A549 (cell line): ENCODE measurements around the gene PPP3CA. TPM values are rescaled to one million over a fixed set of nuclear protein-coding genes. Genes with fewer than 3 reads are reported as not detected.

ENCODE experiments used
- ATAC-seq, 2 experiments: fragments of 200-7000 bp in 1 of 2; fragments of >200 bp in 1 of 2; cut with Nextera tagmentation in 1 of 2; cut with Tn5 transposase in 1 of 2; 3 replicates each; pipeline versions ENCODE4 v1.8.0 to v1.9.1; 2018 to 2020; ENCODE audit warnings: mild to moderate bottlenecking in 1 of 2, moderate library complexity in 1 of 2
- CTCF ChIA-PET: fragments of 300-600 bp; sonication (Branson Sonifier 250); formaldehyde crosslinking; extraction: SDS; loops from one replicate; lab custom pipeline; 2021; ENCODE audit warnings: antibody characterized with exemption, inconsistent platforms; lab: Yijun Ruan, JAX
- POLR2A ChIA-PET: fragments of 350-600 bp; formaldehyde crosslinking; extraction: SDS; loops from one replicate; lab custom pipeline; 2021; ENCODE audit warnings: antibody characterized with exemption, inconsistent platforms; lab: Yijun Ruan, JAX
- DNase-seq, 2 experiments: peaks; one replicate each; pipeline versions ENCODE4 v3.0.0 to v3.0.0-alpha.2; 2011 to 2016; ENCODE audit warnings: low read depth in 1 of 2, low spot score in 1 of 2
- FAIRE-seq: peaks from 2 replicates; lab custom pipeline; 2011; peaks lifted over from hg19 to GRCh38; lab: Jason Lieb, UNC
- H3K27ac ChIP-seq, 2 experiments: fragments of >200 bp; sonication (Bioruptor Twin); formaldehyde crosslinking; 3 replicates each; pipeline ENCODE4 v1.5.1; 2016 to 2017
- H3K4me1 ChIP-seq: fragments of >200 bp; sonication (Bioruptor Twin); formaldehyde crosslinking; 3 replicates; pipeline ENCODE4 v1.6.1; 2016
- H3K4me2 ChIP-seq: fragments of >200 bp; sonication (Bioruptor Twin); formaldehyde crosslinking; 3 replicates; pipeline ENCODE4 v1.6.1; 2016
- H3K4me3 ChIP-seq: fragments of >200 bp; sonication (Bioruptor Twin); formaldehyde crosslinking; 3 replicates; pipeline ENCODE4 v1.5.1; 2016
- H3K9me3 ChIP-seq: fragments of >200 bp; sonication (Bioruptor Twin); formaldehyde crosslinking; 3 replicates; pipeline ENCODE4 v1.6.1; 2016
- BHLHE40 ChIP-seq: IDR thresholded peaks from 2 replicates; pipeline ENCODE4 v1.6.1; 2012; ENCODE audit warnings: low read depth, low read length, inconsistent platforms
- EHMT2 ChIP-seq: fragments of 200-600 bp; sonication (generic); IDR thresholded peaks from 2 replicates; pipeline ENCODE4 v1.6.1; 2016; ENCODE audit warnings: antibody characterized with exemption, low read depth, mild to moderate bottlenecking, moderate library complexity
- ELK1 ChIP-seq: fragments of 150-350 bp; IDR thresholded peaks from 2 replicates; pipeline ENCODE4 v1.6.1; 2014; ENCODE audit warnings: low read depth, mild to moderate bottlenecking, low read length
- FOSB ChIP-seq: fragments of 250-450 bp; sonication (Bioruptor Pico); IDR thresholded peaks from 2 replicates; pipeline ENCODE4 v1.5.0; 2020; ENCODE audit warnings: mild to moderate bottlenecking, moderate library complexity
- FOXS1 ChIP-seq: fragments of 250-450 bp; sonication (Bioruptor Pico); IDR thresholded peaks from 2 replicates; pipeline ENCODE4 v1.5.0; 2020; ENCODE audit warnings: mild to moderate bottlenecking, moderate library complexity
- HDAC2 ChIP-seq: fragments of 200-600 bp; sonication (generic); IDR thresholded peaks from 2 replicates; pipeline ENCODE4 v1.6.1; 2016
- HEYL ChIP-seq: fragments of 250-450 bp; sonication (Bioruptor Pico); IDR thresholded peaks from 2 replicates; pipeline ENCODE4 v1.8.0; 2021; ENCODE audit warnings: mild to moderate bottlenecking, moderate library complexity
- HOXA7 ChIP-seq: fragments of 250-450 bp; sonication (Bioruptor Pico); IDR thresholded peaks from 2 replicates; pipeline ENCODE4 v1.5.0; 2020; ENCODE audit warnings: mild to moderate bottlenecking, moderate library complexity
- NPAS2 ChIP-seq: fragments of 250-450 bp; sonication (Bioruptor Pico); IDR thresholded peaks from 2 replicates; pipeline ENCODE4 v1.8.0; 2022; ENCODE audit warnings: mild to moderate bottlenecking, moderate library complexity, borderline replicate concordance
- NR3C1 ChIP-seq: fragments of >200 bp; sonication (Bioruptor Twin); formaldehyde crosslinking; IDR thresholded peaks from 3 replicates; pipeline ENCODE4 v1.6.1; 2017
- RAD21 ChIP-seq, 2 experiments: fragments of >200 bp in 1 of 2; sonication (Bioruptor Twin) in 1 of 2; formaldehyde crosslinking in 1 of 2; IDR thresholded peaks in 1 of 2; conservative IDR thresholded peaks in 1 of 2; 2 replicates in 1 of 2; 3 replicates in 1 of 2; pipeline ENCODE4 v1.6.1; 2012 to 2018; ENCODE audit warnings: inconsistent platforms in 1 of 2
- RARB ChIP-seq: fragments of 250-450 bp; sonication (Bioruptor Pico); IDR thresholded peaks from 2 replicates; pipeline ENCODE4 v1.8.0; 2021; ENCODE audit warnings: mild to moderate bottlenecking, moderate library complexity
- RCOR1 ChIP-seq: fragments of 150-350 bp; IDR thresholded peaks from 2 replicates; pipeline ENCODE4 v1.6.1; 2014; ENCODE audit warnings: antibody characterized with exemption, low read length, low read depth
- REST ChIP-seq: fragments of 200-600 bp; sonication (generic); IDR thresholded peaks from 2 replicates; pipeline ENCODE4 v1.6.1; 2016; ENCODE audit warnings: antibody characterized with exemption, mild to moderate bottlenecking, moderate library complexity
- SMC3 ChIP-seq: fragments of >200 bp; sonication (Bioruptor Twin); formaldehyde crosslinking; IDR thresholded peaks from 3 replicates; pipeline ENCODE4 v1.6.1; 2018; ENCODE audit warnings: inconsistent platforms
- ZFP36 ChIP-seq: fragments of 450-650 bp; IDR thresholded peaks from 2 replicates; pipeline ENCODE4 v1.6.1; 2014; ENCODE audit warnings: borderline replicate concordance; ENCODE audit not compliant: partially characterized antibody
- WGBS: methylation state at CpG from one replicate; pipeline ENCODE4 v1.1.6; 2017; ENCODE audit errors: missing lambda C conversion rate; 5-methylcytosine and 5-hydroxymethylcytosine counted together
- polyA plus RNA-seq, 4 experiments: library from polyadenylated mRNA; depleted of rRNA in 3 of 4; stranded (reverse); fragments of >200 nt; fragmentation: RNase III in 1 of 4; extraction: RNeasy Plus Mini Kit Qiagen cat#74134 plus additional on column Dnase treatment in 1 of 4; gene quantifications; 2 replicates in 3 of 4; 3 replicates in 1 of 4; pipeline ENCODE4 v1.2.3, GENCODE V29; 2011 to 2017

The PPP3CA gene
- polyA plus RNA-seq, 2 of the 4 experiments (the other 2 are of a cell fraction): 21.4 to 42.4 TPM

GRCh38 chr4:101140228-101140627, 207.1 kb downstream of the PPP3CA start:
- H3K4me1 ChIP-seq: peaks cover 32% of the 10 kb centered on the region
- TF ChIP-seq FOSB (CRISPR knock-in tag) (no peak), HOXA7 (CRISPR knock-in tag) (no peak), BHLHE40 (no peak), EHMT2 (no peak), ELK1 (no peak), RCOR1 (no peak), SMC3 (no peak), RAD21 (conservative IDR thresholded peaks at IDR 0.05 in 1 of 2, IDR thresholded peaks at IDR 0.05 in 1 of 2) (no peak), HEYL (CRISPR knock-in tag) (no peak)
- H3K27ac ChIP-seq: no peak overlapping the region
- no peak overlapping the region for H3K4me3 ChIP-seq
- ATAC-seq (peak in 1 of 2 experiments; percentile 75; a peak in 3 of 6 replicates), DNase-seq (peak in 1 of 2 experiments; percentile 29), FAIRE-seq (no peak)
- 0 out of 3 replicates have a peak overlapping the region, but pooled peaks have one; percentile 2 for H3K4me2 ChIP-seq
- no peaks in the 10 kb centered on the region for H3K9me3 ChIP-seq
- CTCF ChIA-PET: no interaction called here
- POLR2A ChIA-PET: no interaction called here

- CTCF ChIA-PET: no interaction called here
- FAIRE-seq: no peak
- POLR2A ChIA-PET: no interaction called here
- H3K4me2 ChIP-seq: peak overlapping the region; percentile 37
- WGBS: 35% methylated on average over 8 of the region's 8 CpGs
- H3K27ac ChIP-seq: no peak overlapping the region
- peak in 1 of 2 experiments; percentile 57; a peak in 2 of 6 replicates for ATAC-seq
- DNase-seq: peak in 1 of 2 experiments; percentile 17
- TF ChIP-seq HOXA7 (CRISPR knock-in tag) (no peak), FOXS1 (CRISPR knock-in tag) (no peak), SMC3 (no peak), ELK1 (no peak), HDAC2 (no peak), RARB (CRISPR knock-in tag) (no peak), NR3C1 (no peak), ZFP36 (no peak), REST (no peak), NPAS2 (CRISPR knock-in tag) (no peak)
- H3K4me3 ChIP-seq: no peak overlapping the region
- peaks cover 32% of the 10 kb centered on the region for H3K4me1 ChIP-seq
- no peaks in the 10 kb centered on the region for H3K9me3 ChIP-seq
Measured at GRCh38 chr4:101136373-101137370, 210.7 kb downstream of the PPP3CA start.
